ENCODE measurements around the gene CARD11.

DNA sequence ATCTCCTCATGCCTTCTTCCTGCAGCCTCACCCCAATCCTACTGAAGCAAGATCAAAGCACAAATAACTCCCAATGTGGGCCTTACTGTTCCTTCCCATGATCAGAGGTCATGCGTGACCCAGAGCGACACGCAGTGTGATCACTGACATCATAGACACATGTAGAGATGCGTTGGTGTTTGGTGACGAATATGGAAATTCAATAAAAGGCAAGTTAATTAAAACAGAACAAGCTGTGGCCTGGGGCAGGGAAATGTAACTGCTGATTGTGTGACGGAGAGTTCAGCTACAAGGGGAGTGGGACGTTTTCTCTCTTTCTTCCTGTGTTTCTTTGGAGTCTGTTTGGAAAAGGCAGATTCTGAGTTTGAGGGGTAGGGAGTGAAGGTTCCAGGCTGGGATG, 34.8 kb upstream of the CARD11 start:
- TF ChIP-seq CHD2 (IDR thresholded peaks at IDR 0.05; ENCODE audit: low read length, partially characterized antibody) = no peak
- no peak; the same call in 1 of the 2 replicates for TF ChIP-seq MXI1 (IDR thresholded peaks at IDR 0.05; ENCODE audit: low read depth, low read length)
- no peak for TF ChIP-seq ELF1 (IDR thresholded peaks at IDR 0.05)
- TF ChIP-seq, protein P1, sequence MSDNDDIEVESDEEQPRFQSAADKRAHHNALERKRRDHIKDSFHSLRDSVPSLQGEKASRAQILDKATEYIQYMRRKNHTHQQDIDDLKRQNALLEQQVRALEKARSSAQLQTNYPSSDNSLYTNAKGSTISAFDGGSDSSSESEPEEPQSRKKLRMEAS (IDR thresholded peaks at IDR 0.05; ENCODE audit: low read depth) = no peak
- TF ChIP-seq TEAD4 (IDR thresholded peaks at IDR 0.05; ENCODE audit: borderline replicate concordance, insufficient read depth) = no peak
- no peak for TF ChIP-seq CTCF (IDR thresholded peaks at IDR 0.05)
- TF ChIP-seq, protein P2, sequence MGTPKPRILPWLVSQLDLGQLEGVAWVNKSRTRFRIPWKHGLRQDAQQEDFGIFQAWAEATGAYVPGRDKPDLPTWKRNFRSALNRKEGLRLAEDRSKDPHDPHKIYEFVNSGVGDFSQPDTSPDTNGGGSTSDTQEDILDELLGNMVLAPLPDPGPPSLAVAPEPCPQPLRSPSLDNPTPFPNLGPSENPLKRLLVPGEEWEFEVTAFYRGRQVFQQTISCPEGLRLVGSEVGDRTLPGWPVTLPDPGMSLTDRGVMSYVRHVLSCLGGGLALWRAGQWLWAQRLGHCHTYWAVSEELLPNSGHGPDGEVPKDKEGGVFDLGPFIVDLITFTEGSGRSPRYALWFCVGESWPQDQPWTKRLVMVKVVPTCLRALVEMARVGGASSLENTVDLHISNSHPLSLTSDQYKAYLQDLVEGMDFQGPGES (IDR thresholded peaks at IDR 0.05; ENCODE audit: low read depth, low read length) = no peak
- no peak for TF ChIP-seq EZH2phosphoT487 (IDR thresholded peaks at IDR 0.05; ENCODE audit: borderline replicate concordance, low read depth)

All from SK-N-SH (cell line).